GM12878 (cell line): Measurements from ENCODE around the gene ECEL1. TPM values are rescaled to one million over a fixed set of nuclear protein-coding genes. Genes with fewer than 3 reads are reported as not detected.

Experiments used
- ATAC-seq: fragments of 200-7000 bp; cut with Tn5 transposase; 3 replicates; pipeline ENCODE4 v1.9.1; 2020; ENCODE audit warnings: mild to moderate bottlenecking, moderate library complexity
- BruUV-seq: library from RNA; stranded (reverse); fragments of 400-500 nt; replicated peaks from 2 replicates; lab custom pipeline; 2021; lab: Mats Ljungman, UMichigan
- CTCF ChIA-PET: fragments of 300-600 bp; sonication (Branson Sonifier 250); formaldehyde crosslinking; extraction: SDS; loops from one replicate; lab custom pipeline; 2021; ENCODE audit warnings: inconsistent platforms; lab: Yijun Ruan, JAX
- POLR2A ChIA-PET: fragments of 350-600 bp; formaldehyde crosslinking; extraction: SDS; loops from one replicate; lab custom pipeline; 2021; ENCODE audit warnings: inconsistent platforms; lab: Charles Lee
- RAD21 ChIA-PET: fragments of 300-600 bp; sonication (Branson Sonifier 250); formaldehyde crosslinking; loops from one replicate; lab custom pipeline; 2023; ENCODE audit warnings: antibody characterized with exemption; ENCODE audit not compliant: unreplicated experiment; lab: Charles Lee
- SMC1A ChIA-PET: fragments of 300-600 bp; sonication (Branson Sonifier 250); formaldehyde crosslinking; loops from one replicate; lab custom pipeline; 2023; ENCODE audit not compliant: unreplicated experiment, uncharacterized antibody; lab: Charles Lee
- DNase-seq: peaks from one replicate; pipeline ENCODE4 v3.0.0-alpha.2; 2011; ENCODE audit warnings: low read depth, low spot score
- FAIRE-seq: peaks from 3 replicates; lab custom pipeline; 2011; peaks lifted over from hg19 to GRCh38; lab: Jason Lieb, UNC
- H2AFZ ChIP-seq: 2 replicates; pipeline ENCODE4 v1.6.0; 2011; ENCODE audit warnings: low read depth, low read length, control low read depth; ENCODE audit not compliant: control insufficient read depth
- H3K27ac ChIP-seq: 2 replicates; pipeline ENCODE4 v1.5.1; 2011; ENCODE audit warnings: control low read depth; ENCODE audit not compliant: control insufficient read depth, insufficient read depth
- H3K27me3 ChIP-seq, 2 experiments: replicated peaks in 1 of 2; 2 replicates each; pipeline versions ENCODE4 v1.6.0 to v1.6.1; 2011; ENCODE audit warnings: low read length in 1 of 2; ENCODE audit not compliant: control insufficient read depth in 2 of 2, insufficient read depth in 2 of 2
- H3K36me3 ChIP-seq, 2 experiments: 2 replicates each; pipeline ENCODE4 v1.5.1; 2011; ENCODE audit warnings: low read length in 1 of 2; ENCODE audit not compliant: control insufficient read depth in 2 of 2, insufficient read depth in 2 of 2
- H3K4me1 ChIP-seq: 2 replicates; pipeline ENCODE4 v1.6.1; 2011; ENCODE audit warnings: mild to moderate bottlenecking, low read length, moderate library complexity, mixed read lengths; ENCODE audit not compliant: control insufficient read depth, insufficient read depth
- H3K4me2 ChIP-seq: 2 replicates; pipeline ENCODE4 v1.6.0; 2011; ENCODE audit warnings: control low read depth; ENCODE audit not compliant: control insufficient read depth, insufficient read depth
- H3K4me3 ChIP-seq: fragments of 200-600 bp; sonication (generic); 2 replicates; pipeline ENCODE4 v1.5.1; 2016
- H3K79me2 ChIP-seq: 2 replicates; pipeline ENCODE4 v1.6.0; 2011; ENCODE audit warnings: low read length; ENCODE audit not compliant: control insufficient read depth, insufficient read depth
- H3K9ac ChIP-seq: 2 replicates; pipeline ENCODE4 v1.8.0; 2011; ENCODE audit warnings: low read length, control low read depth, mixed read lengths; ENCODE audit not compliant: control insufficient read depth, insufficient read depth
- H3K9me3 ChIP-seq: replicated peaks from 3 replicates; pipeline ENCODE4 v1.5.1; 2011; ENCODE audit warnings: mild to moderate bottlenecking, low read length; ENCODE audit not compliant: control insufficient read depth, insufficient read depth
- H4K20me1 ChIP-seq: 2 replicates; pipeline ENCODE4 v1.6.0; 2011; ENCODE audit not compliant: control insufficient read depth, insufficient read depth
- CREM ChIP-seq: IDR thresholded peaks from 2 replicates; pipeline ENCODE4 v1.6.1; 2014; ENCODE audit warnings: antibody characterized with exemption, low read depth
- HSF1 ChIP-seq: fragments of 150-350 bp; IDR thresholded peaks from 2 replicates; pipeline ENCODE4 v1.6.1; 2014; ENCODE audit warnings: mild to moderate bottlenecking, low read depth, low read length
- MXI1 ChIP-seq: fragments of 150-350 bp; IDR thresholded peaks from 2 replicates; pipeline ENCODE4 v1.6.1; 2011; ENCODE audit warnings: low read depth, mild to moderate bottlenecking, inconsistent platforms, low read length, improper control_type of control experiment
- NBN ChIP-seq: fragments of 450-650 bp; IDR thresholded peaks from 2 replicates; pipeline ENCODE4 v1.6.1; 2016
- NFIC ChIP-seq: IDR thresholded peaks from 2 replicates; pipeline ENCODE4 v1.6.1; 2012; ENCODE audit warnings: low read depth, mild to moderate bottlenecking, inconsistent platforms, low read length, moderate library complexity
- NR2C1 ChIP-seq: fragments of 450-650 bp; IDR thresholded peaks from 2 replicates; pipeline ENCODE4 v1.6.1; 2017; ENCODE audit warnings: antibody characterized with exemption, mild to moderate bottlenecking, moderate library complexity
- PAX8 ChIP-seq: fragments of 450-650 bp; IDR thresholded peaks from 2 replicates; pipeline ENCODE4 v1.6.1; 2017; ENCODE audit warnings: mild to moderate bottlenecking, moderate library complexity
- RB1 ChIP-seq: fragments of 450-650 bp; formaldehyde crosslinking; IDR thresholded peaks from 2 replicates; pipeline ENCODE4 v1.6.1; 2017; ENCODE audit warnings: mild to moderate bottlenecking, borderline replicate concordance
- RELA ChIP-seq: fragments of 450-650 bp; IDR thresholded peaks from 2 replicates; pipeline ENCODE4 v1.8.0; 2014; ENCODE audit warnings: borderline replicate concordance; ENCODE audit not compliant: partially characterized antibody
- RELB ChIP-seq: fragments of 450-650 bp; IDR thresholded peaks from 2 replicates; pipeline ENCODE4 v1.6.1; 2017; ENCODE audit warnings: low read depth, mild to moderate bottlenecking, moderate library complexity
- SMAD5 ChIP-seq: IDR thresholded peaks from 2 replicates; pipeline ENCODE4 v1.6.1; 2016; ENCODE audit warnings: antibody characterized with exemption, low read depth
- TCF3 ChIP-seq: IDR thresholded peaks from 2 replicates; pipeline ENCODE4 v1.6.1; 2012; ENCODE audit warnings: low read depth, mild to moderate bottlenecking, low read length, borderline replicate concordance; ENCODE audit not compliant: insufficient read depth
- ZNF687 ChIP-seq: fragments of 450-650 bp; IDR thresholded peaks from 2 replicates; pipeline ENCODE4 v1.6.1; 2017; ENCODE audit warnings: mild to moderate bottlenecking, moderate library complexity
- WGBS: methylation state at CpG from one replicate; pipeline ENCODE4 v1.1.6; 2016; ENCODE audit warnings: low lambda C conversion rate; ENCODE audit not compliant: insufficient replicate concordance, insufficient coverage; ENCODE audit errors: missing lambda C conversion rate; 5-methylcytosine and 5-hydroxymethylcytosine counted together
- in situ Hi-C: fragments of 300-500 bp; cut with MboI; formaldehyde crosslinking; loops from 9 replicates; pipeline ENCODE4 v1.14.3; 2018; ENCODE audit warnings: mixed read lengths
- intact Hi-C: fragments of 100-400 bp; cut with micrococcal nuclease; formaldehyde crosslinking; loops from one replicate; pipeline ENCODE4 v1.14.2; 2022; ENCODE audit not compliant: unreplicated experiment
- polyA plus RNA-seq, 11 experiments: library from polyadenylated mRNA; depleted of rRNA in 4 of 11; unstranded in 6 of 11; stranded (reverse) in 5 of 11; fragments of >200 nt; fragmentation: Nextera tagmentation in 4 of 11; fragmentation: Illumina TruSeq in 1 of 11; extraction: Ambion mirVana in 4 of 11; extraction: Trizol in 1 of 11; gene quantifications; 1 replicate in 1 of 11; 2 replicates in 10 of 11; pipeline versions ENCODE4 v1.2.1 to v1.2.3, GENCODE V29; 2011 to 2016; ENCODE audit warnings: inconsistent platforms in 2 of 11, missing spikeins in 2 of 11, low read depth in 1 of 11
- total RNA-seq, 4 experiments: library from RNA; depleted of rRNA in 3 of 4; stranded (reverse); fragments of >200 nt in 3 of 4; fragmentation: Illumina TruSeq in 1 of 4; extraction: Trizol in 1 of 4; gene quantifications; 2 replicates each; pipeline versions ENCODE4 v1.2.1 to v1.2.3, GENCODE V29; 2013 to 2021

Gene ECEL1
- total and polyA plus RNA-seq, 10 of the 15 experiments (the other 5 are each of a cell fraction or from before 2014, with no cell fraction given) = not detected

GRCh38 chr2:232439758-232440135 lies 47.9 kb downstream of the ECEL1 start:
- no peaks in the 10 kb centered on the region; the same call in 1 of the 2 replicates for H3K4me1 ChIP-seq
- H4K20me1 ChIP-seq = no peaks in the 10 kb centered on the region
- WGBS = 0% methylated on average over 1 of the region's 5 CpGs
- H3K36me3 ChIP-seq = no peaks in the 10 kb centered on the region
- H3K27ac ChIP-seq = no peak overlapping the region
- ATAC-seq (peak; percentile 6), DNase-seq (no peak), FAIRE-seq (no peak)
- H2AFZ ChIP-seq = no peak overlapping the region
- ChIA-PET CTCF (interaction anchor here (0.9 to 1.5 kb wide), 7 partner anchors 10 to 539 kb away, joined by 3 to 6 read pairs (median 3); no protein-coding TSS in a partner anchor), SMC1A (no interaction called here), RAD21 (interaction anchor here (1.2 kb wide), 1 partner anchor 99 kb away, joined by 4 read pairs; no protein-coding TSS in a partner anchor), POLR2A (no interaction called here)
- H3K79me2 ChIP-seq = no peaks in the 10 kb centered on the region
- no peaks in the 10 kb centered on the region for H3K9me3 ChIP-seq
- no TSS peak for BruUV-seq
- H3K4me3 ChIP-seq = no peak overlapping the region
- intact Hi-C loops (loop anchor here (1.0 to 5.0 kb wide), 4 partner anchors 106 to 587 kb away; partner anchors contain the start of gene NPPC), in situ Hi-C loops (no loop called here)
- no peak overlapping the region for H3K9ac ChIP-seq
- TF ChIP-seq HSF1 = no peak
- TF ChIP-seq ZNF687 = no peak
- TF ChIP-seq MXI1 = no peak
- TF ChIP-seq TCF3 = no peak
- TF ChIP-seq CREM = no peak
- no peak for TF ChIP-seq PAX8
- TF ChIP-seq RELB = no peak
- no peak for TF ChIP-seq NR2C1
- TF ChIP-seq SMAD5 = no peak
- TF ChIP-seq NBN = no peak
- TF ChIP-seq NFIC = no peak
- no peak for TF ChIP-seq RB1
- no peak for TF ChIP-seq RELA
- no peaks in the 10 kb centered on the region; a peak in 3 of 4 replicates for H3K27me3 ChIP-seq
- no peak overlapping the region for H3K4me2 ChIP-seq
